Gastroesophageal sphincter (tissue), 4 donors: ENCODE data around the gene ZNF106. TPM values are rescaled to one million over a fixed set of nuclear protein-coding genes. Genes with fewer than 3 reads are reported as not detected.

ENCODE experiments used
- ATAC-seq: fragments of 150-250 bp; one replicate; pipeline ENCODE4 v1.9.1; 2016; ENCODE audit warnings: mild to moderate bottlenecking, moderate library complexity
- H3K27ac ChIP-seq, 4 donors: fragments of 200-600 bp; sonication (generic) in 3 of 4; 1 replicate in 3 of 4; 2 replicates in 1 of 4; pipeline ENCODE4 v1.5.1; 2016 to 2019
- H3K27me3 ChIP-seq: fragments of 200-600 bp; sonication (generic); one replicate; pipeline ENCODE4 v1.5.1; 2019
- H3K36me3 ChIP-seq, 2 donors: fragments of 200-600 bp; sonication (generic); one replicate each; pipeline ENCODE4 v1.5.1; 2019; ENCODE audit warnings: control low read depth in 1 of 2
- H3K4me1 ChIP-seq, 3 donors: fragments of 200-600 bp; sonication (generic); 1 replicate in 2 of 3; 2 replicates in 1 of 3; pipeline ENCODE4 v1.5.1; 2016 to 2019; ENCODE audit warnings: control low read depth in 2 of 3
- H3K4me3 ChIP-seq, 2 donors: fragments of 200-600 bp; sonication (generic); one replicate each; pipeline ENCODE4 v1.5.1; 2019; ENCODE audit warnings: mild to moderate bottlenecking in 1 of 2, moderate library complexity in 1 of 2
- H3K9me3 ChIP-seq, 3 donors: fragments of 200-600 bp; sonication (generic); one replicate each; pipeline ENCODE4 v1.5.1; 2017 to 2019; ENCODE audit warnings: control low read depth in 2 of 3
- CTCF ChIP-seq, 4 experiments: fragments of 200-600 bp in 2 of 4; fragments of 450-650 bp in 2 of 4; sonication (generic) in 1 of 4; IDR thresholded peaks; one replicate each; pipeline ENCODE4 v1.5.1; 2017 to 2019; ENCODE audit warnings: antibody characterized with exemption in 4 of 4, mild to moderate bottlenecking in 2 of 4, moderate library complexity in 2 of 4
- EP300 ChIP-seq: sonication (generic); formaldehyde crosslinking; IDR thresholded peaks from one replicate; pipeline ENCODE4 v1.6.1; 2017; ENCODE audit warnings: antibody characterized with exemption, mild to moderate bottlenecking
- POLR2A ChIP-seq, 2 donors: fragments of 450-650 bp; IDR thresholded peaks; one replicate each; pipeline ENCODE4 v1.6.1; 2017; ENCODE audit warnings: antibody characterized with exemption in 2 of 2, mild to moderate bottlenecking in 2 of 2, moderate library complexity in 1 of 2
- POLR2AphosphoS5 ChIP-seq: sonication (generic); formaldehyde crosslinking; IDR thresholded peaks from one replicate; pipeline ENCODE4 v1.6.1; 2017; ENCODE audit warnings: antibody characterized with exemption
- WGBS, 2 donors: methylation state at CpG; one replicate each; pipeline ENCODE4 v1.1.5; 2018; ENCODE audit warnings: low coverage in 1 of 2; 5-methylcytosine and 5-hydroxymethylcytosine counted together
- total RNA-seq, 4 donors: library from RNA; depleted of rRNA; stranded (reverse); fragments of >200 nt; gene quantifications; one replicate each; pipeline ENCODE4 v1.1.0, GENCODE V29; 2016

ZNF106 gene
- total RNA-seq, 4 donors from 2014 or later: 118 to 592 (median 369) TPM

DNA sequence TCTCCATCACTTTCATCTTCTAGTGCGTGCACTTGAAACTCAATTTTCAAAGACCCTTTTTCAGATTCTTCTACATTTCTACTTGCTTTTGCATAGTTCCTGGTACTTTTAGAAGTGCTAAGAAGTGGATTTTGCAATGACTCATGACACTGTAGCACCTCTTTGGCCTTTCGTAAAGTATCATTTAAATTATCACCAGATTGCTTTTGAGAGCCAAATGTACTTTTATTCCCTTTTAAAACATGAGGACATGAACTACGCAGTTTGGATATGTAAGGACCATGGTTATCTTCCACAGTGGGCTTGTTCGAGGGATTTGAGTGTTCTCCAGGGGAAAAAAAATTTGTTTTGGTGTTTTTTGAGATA lies 40.5 kb downstream of the ZNF106 start:
- no peak overlapping the region for H3K4me3 ChIP-seq
- no peaks in the 10 kb centered on the region for H3K9me3 ChIP-seq
- 96 to 97% methylated on average over 4 of the region's 4 CpGs for WGBS, 2 donors
- H3K27ac ChIP-seq: no peak overlapping the region
- H3K27me3 ChIP-seq: no peaks in the 10 kb centered on the region
- no peak for ATAC-seq
- H3K4me1 ChIP-seq: peaks cover 0 to 36% (median 0%) of the 10 kb centered on the region in 3 donors
- H3K36me3 ChIP-seq: peaks cover 15 to 73% of the 10 kb centered on the region in 2 donors
- TF ChIP-seq POLR2AphosphoS5 (no peak), POLR2A (IDR thresholded peaks at IDR 0.05) (no peak), CTCF (IDR thresholded peaks at IDR 0.05) (no peak), EP300 (no peak)

DNA sequence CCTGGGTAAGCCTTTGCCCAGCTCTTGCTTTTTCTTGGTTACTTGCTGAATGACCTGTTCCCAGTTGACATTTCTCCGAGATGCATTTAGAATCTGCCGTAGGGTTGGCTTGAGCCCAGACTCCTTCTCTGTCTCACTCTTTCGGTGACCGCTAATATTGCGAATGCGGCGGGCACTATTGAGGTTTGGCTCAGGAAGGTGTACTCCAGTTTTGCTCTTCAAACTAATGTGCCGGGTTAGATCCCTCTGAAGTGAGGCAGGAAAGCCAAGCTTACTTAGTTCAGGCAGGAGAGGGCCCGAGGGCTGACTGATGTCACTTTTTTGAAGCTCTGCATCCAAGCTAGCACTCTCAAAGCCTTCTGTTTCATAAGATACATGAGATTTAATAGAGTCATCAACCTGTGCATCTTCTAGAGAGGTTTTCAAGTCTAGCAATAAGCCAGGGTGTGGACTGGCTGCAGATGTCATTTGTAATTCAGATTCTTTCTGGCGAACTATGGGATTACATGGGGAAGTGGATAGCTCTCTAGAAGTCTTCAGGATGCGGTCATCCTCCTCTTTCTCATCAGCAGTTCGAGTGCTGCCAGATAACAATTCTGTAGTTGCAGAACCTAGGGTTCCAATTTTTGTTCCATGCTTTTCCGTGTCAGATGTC lies 41.0 kb downstream of the ZNF106 start:
- no peaks in the 10 kb centered on the region for H3K27me3 ChIP-seq
- H3K27ac ChIP-seq: no peak overlapping the region

GRCh38 chr15:42448281-42448680 lies 42.7 kb downstream of the ZNF106 start:
- H3K4me1 ChIP-seq: peaks cover 0 to 25% (median 0%) of the 10 kb centered on the region in 3 donors
- no peak for TF ChIP-seq EP300
- no peak for TF ChIP-seq CTCF (IDR thresholded peaks at IDR 0.05)
- no peak for TF ChIP-seq POLR2AphosphoS5
- H3K27ac ChIP-seq: no peak overlapping the region
- 93 to 100% methylated on average over 1 to 3 of the region's 6 CpGs for WGBS, 2 donors
- H3K27me3 ChIP-seq: no peaks in the 10 kb centered on the region
- H3K4me3 ChIP-seq: no peak overlapping the region
- ATAC-seq: no peak
- no peaks in the 10 kb centered on the region for H3K9me3 ChIP-seq
- H3K36me3 ChIP-seq: peaks cover 19 to 89% of the 10 kb centered on the region in 2 donors

More for the DNA sequence above, 41.0 kb downstream of the ZNF106 start:
- TF ChIP-seq POLR2AphosphoS5 (no peak), EP300 (no peak), POLR2A (IDR thresholded peaks at IDR 0.05) (no peak), CTCF (IDR thresholded peaks at IDR 0.05) (no peak)
- H3K9me3 ChIP-seq: no peaks in the 10 kb centered on the region
- peaks cover 0 to 31% (median 0%) of the 10 kb centered on the region in 3 donors for H3K4me1 ChIP-seq
- H3K4me3 ChIP-seq: no peak overlapping the region
- WGBS, 2 donors: 97 to 99% methylated on average over 12 to 13 of the region's 13 CpGs
- no peak for ATAC-seq
- peaks cover 15 to 78% of the 10 kb centered on the region in 2 donors for H3K36me3 ChIP-seq

DNA sequence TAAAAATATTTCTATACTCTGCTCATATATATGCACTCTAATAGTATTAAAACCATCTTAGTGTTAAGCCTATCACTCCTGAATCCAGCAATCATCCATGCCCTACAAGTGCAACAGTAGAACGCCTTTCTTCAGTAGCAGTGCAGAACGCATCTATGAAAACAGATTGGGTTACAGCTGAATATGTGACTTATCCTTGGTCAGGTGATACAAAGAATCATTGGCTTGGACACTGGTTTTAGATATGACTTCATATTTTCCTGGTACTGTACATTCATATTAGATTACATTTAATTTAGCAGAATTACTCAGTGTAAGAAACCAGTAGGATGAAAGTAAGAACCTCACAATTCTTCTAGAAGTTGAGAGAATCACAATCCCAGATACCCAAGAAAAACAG lies 43.3 kb downstream of the ZNF106 start:
- no peaks in the 10 kb centered on the region for H3K9me3 ChIP-seq
- H3K27ac ChIP-seq: no peak overlapping the region
- H3K4me1 ChIP-seq: peaks cover 0 to 18% (median 0%) of the 10 kb centered on the region in 3 donors
- no peaks in the 10 kb centered on the region for H3K27me3 ChIP-seq
- ATAC-seq: no peak
- no peak overlapping the region for H3K4me3 ChIP-seq
- TF ChIP-seq CTCF (IDR thresholded peaks at IDR 0.05): no peak
- TF ChIP-seq EP300: no peak
- no peak for TF ChIP-seq POLR2AphosphoS5
- TF ChIP-seq POLR2A (IDR thresholded peaks at IDR 0.05): no peak
- H3K36me3 ChIP-seq: peaks cover 19 to 91% of the 10 kb centered on the region in 2 donors
- 79 to 92% methylated on average over 2 of the region's 2 CpGs for WGBS, 2 donors

GRCh38 chr15:42445551-42445950 lies 45.4 kb downstream of the ZNF106 start:
- Histone ChIP-seq H3K27ac (no peak overlapping the region), H3K9me3 (no peaks in the 10 kb centered on the region), H3K4me1 (peaks cover 0 to 15% (median 0%) of the 10 kb centered on the region in 3 donors), H3K4me3 (no peak overlapping the region), H3K36me3 (peaks cover 7 to 98% of the 10 kb centered on the region in 2 donors), H3K27me3 (no peaks in the 10 kb centered on the region)
- ATAC-seq: no peak
- TF ChIP-seq POLR2A (IDR thresholded peaks at IDR 0.05): no peak
- TF ChIP-seq POLR2AphosphoS5: no peak
- no peak for TF ChIP-seq EP300
- TF ChIP-seq CTCF (IDR thresholded peaks at IDR 0.05): no peak
